Esophagus muscularis mucosa (tissue), 4 donors: Measurements from ENCODE around the gene UNC13C. TPM values are rescaled to one million over a fixed set of nuclear protein-coding genes. Genes with fewer than 3 reads are reported as not detected.

ENCODE experiments used
- DNase-seq: peaks from one replicate; pipeline ENCODE4 v3.0.0-alpha.2; 2017; ENCODE audit errors: extremely low spot score
- H3K27ac ChIP-seq, 4 donors: fragments of 200-600 bp; sonication (generic); replicated peaks in 1 of 4; 1 replicate in 3 of 4; 2 replicates in 1 of 4; pipeline ENCODE4 v1.5.1; 2016 to 2019; ENCODE audit warnings: mild to moderate bottlenecking in 1 of 4
- H3K27me3 ChIP-seq, 4 donors: fragments of 200-600 bp; sonication (generic); one replicate each; pipeline versions ENCODE4 v1.5.1 to v1.6.0; 2016 to 2019
- H3K36me3 ChIP-seq, 4 donors: fragments of 200-600 bp; sonication (generic); one replicate each; pipeline ENCODE4 v1.5.1; 2016 to 2019
- H3K4me1 ChIP-seq, 4 donors: fragments of 200-600 bp; sonication (generic); one replicate each; pipeline ENCODE4 v1.5.1; 2016 to 2019
- H3K4me3 ChIP-seq, 4 donors: fragments of 200-600 bp; sonication (generic); 1 replicate in 2 of 4; 2 replicates in 2 of 4; pipeline ENCODE4 v1.5.1; 2016 to 2019; ENCODE audit warnings: mild to moderate bottlenecking in 4 of 4, moderate library complexity in 1 of 4
- H3K9me3 ChIP-seq, 4 donors: fragments of 200-600 bp; sonication (generic); 1 replicate in 3 of 4; 2 replicates in 1 of 4; pipeline ENCODE4 v1.5.1; 2016 to 2019
- EP300 ChIP-seq: sonication (generic); formaldehyde crosslinking; IDR thresholded peaks from one replicate; pipeline ENCODE4 v1.6.1; 2017; ENCODE audit warnings: antibody characterized with exemption
- POLR2A ChIP-seq: fragments of 450-650 bp; IDR thresholded peaks from one replicate; pipeline ENCODE4 v1.6.1; 2017; ENCODE audit warnings: antibody characterized with exemption, moderate library complexity, mild to moderate bottlenecking, low read depth
- POLR2AphosphoS5 ChIP-seq, 2 donors: sonication (generic); formaldehyde crosslinking; IDR thresholded peaks; one replicate each; pipeline ENCODE4 v1.6.1; 2017; ENCODE audit warnings: antibody characterized with exemption in 2 of 2
- WGBS: methylation state at CpG from one replicate; pipeline ENCODE4 v1.1.5; 2018; 5-methylcytosine and 5-hydroxymethylcytosine counted together
- intact Hi-C: fragments of 100-400 bp; cut with DNase I; formaldehyde crosslinking; loops from one replicate; pipeline ENCODE4 v1.15.1; 2023
- total RNA-seq, 4 donors: library from RNA; depleted of rRNA; stranded (reverse); fragments of >200 nt; gene quantifications; one replicate each; pipeline versions ENCODE4 v1.1.0 to v1.2.1, GENCODE V29; 2016
- TF ChIP-seq, protein P1 (sequence below), 3 experiments: fragments of 200-600 bp in 2 of 3; fragments of 450-650 bp in 1 of 3; sonication (generic) in 2 of 3; IDR thresholded peaks; one replicate each; pipeline ENCODE4 v1.5.1; 2017 to 2019; ENCODE audit warnings: antibody characterized with exemption in 3 of 3, mild to moderate bottlenecking in 2 of 3, moderate library complexity in 1 of 3

Gene UNC13C
- total RNA-seq, 4 donors from 2014 or later = 0.17 to 4.2 (median 0.59) TPM

DNA sequence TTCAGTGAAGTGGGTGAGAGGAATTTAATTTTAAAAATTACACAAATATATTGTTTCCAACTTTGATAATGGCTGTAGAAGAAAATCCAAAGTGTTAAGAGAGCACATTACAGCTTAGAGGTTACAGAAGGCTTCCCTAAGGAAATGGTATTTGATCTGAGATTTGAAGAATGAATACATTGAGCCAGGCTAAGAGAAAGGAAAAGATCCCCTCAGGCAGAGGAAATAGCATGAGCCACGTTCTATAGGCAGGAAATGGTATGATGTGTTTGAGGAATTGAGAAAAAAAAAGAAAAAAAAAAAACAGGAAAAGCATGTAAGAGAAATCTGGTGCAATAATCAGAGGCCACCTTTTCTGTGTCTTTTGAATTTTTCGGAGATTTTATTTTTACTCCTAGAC, 48.6 kb downstream of the UNC13C start:
- WGBS = 55% methylated on average over 2 of the region's 2 CpGs
- TF ChIP-seq POLR2A (no peak), POLR2AphosphoS5 (IDR thresholded peaks at IDR 0.05) (no peak), EP300 (no peak)
- TF ChIP-seq, protein P1, sequence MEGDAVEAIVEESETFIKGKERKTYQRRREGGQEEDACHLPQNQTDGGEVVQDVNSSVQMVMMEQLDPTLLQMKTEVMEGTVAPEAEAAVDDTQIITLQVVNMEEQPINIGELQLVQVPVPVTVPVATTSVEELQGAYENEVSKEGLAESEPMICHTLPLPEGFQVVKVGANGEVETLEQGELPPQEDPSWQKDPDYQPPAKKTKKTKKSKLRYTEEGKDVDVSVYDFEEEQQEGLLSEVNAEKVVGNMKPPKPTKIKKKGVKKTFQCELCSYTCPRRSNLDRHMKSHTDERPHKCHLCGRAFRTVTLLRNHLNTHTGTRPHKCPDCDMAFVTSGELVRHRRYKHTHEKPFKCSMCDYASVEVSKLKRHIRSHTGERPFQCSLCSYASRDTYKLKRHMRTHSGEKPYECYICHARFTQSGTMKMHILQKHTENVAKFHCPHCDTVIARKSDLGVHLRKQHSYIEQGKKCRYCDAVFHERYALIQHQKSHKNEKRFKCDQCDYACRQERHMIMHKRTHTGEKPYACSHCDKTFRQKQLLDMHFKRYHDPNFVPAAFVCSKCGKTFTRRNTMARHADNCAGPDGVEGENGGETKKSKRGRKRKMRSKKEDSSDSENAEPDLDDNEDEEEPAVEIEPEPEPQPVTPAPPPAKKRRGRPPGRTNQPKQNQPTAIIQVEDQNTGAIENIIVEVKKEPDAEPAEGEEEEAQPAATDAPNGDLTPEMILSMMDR (IDR thresholded peaks at IDR 0.05) = no peak
- H3K27ac ChIP-seq = no peak overlapping the region
- H3K27me3 ChIP-seq = no peaks in the 10 kb centered on the region
- H3K4me3 ChIP-seq = no peak overlapping the region
- intact Hi-C loops = no loop called here
- no peaks in the 10 kb centered on the region for H3K36me3 ChIP-seq
- H3K4me1 ChIP-seq = no peaks in the 10 kb centered on the region
- DNase-seq = no peak
- H3K9me3 ChIP-seq = no peaks in the 10 kb centered on the region

DNA sequence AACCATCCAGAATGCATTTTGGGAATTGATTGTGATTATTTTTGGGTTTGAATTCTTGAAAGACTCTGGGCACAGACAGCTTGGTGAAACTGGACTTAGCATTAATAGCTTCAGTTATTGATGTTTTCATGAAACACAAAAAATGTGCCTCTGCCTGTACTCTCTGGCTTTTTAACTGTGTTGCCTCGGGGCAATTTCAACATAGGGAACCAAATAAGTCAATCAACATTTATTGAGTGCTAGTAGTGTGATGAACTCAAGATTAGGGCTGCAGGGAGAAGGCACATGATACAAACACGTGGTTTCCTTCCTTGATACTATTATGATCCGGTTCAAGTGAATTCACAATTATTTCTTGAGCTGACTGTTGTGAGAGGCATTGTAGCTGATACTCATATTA, 50.8 kb downstream of the UNC13C start:
- Histone ChIP-seq H3K4me1 (peaks cover 0 to 8% (median 3%) of the 10 kb centered on the region in 4 donors), H3K36me3 (no peaks in the 10 kb centered on the region), H3K27ac (no peak overlapping the region), H3K4me3 (no peak overlapping the region), H3K9me3 (no peaks in the 10 kb centered on the region), H3K27me3 (no peaks in the 10 kb centered on the region)
- no peak for TF ChIP-seq EP300
- no peak for TF ChIP-seq POLR2AphosphoS5 (IDR thresholded peaks at IDR 0.05)
- no peak for TF ChIP-seq POLR2A
- TF ChIP-seq, protein P1 (IDR thresholded peaks at IDR 0.05) = no peak
- WGBS = 80% methylated on average over 3 of the region's 3 CpGs
- intact Hi-C loops = no loop called here
- DNase-seq = no peak

DNA sequence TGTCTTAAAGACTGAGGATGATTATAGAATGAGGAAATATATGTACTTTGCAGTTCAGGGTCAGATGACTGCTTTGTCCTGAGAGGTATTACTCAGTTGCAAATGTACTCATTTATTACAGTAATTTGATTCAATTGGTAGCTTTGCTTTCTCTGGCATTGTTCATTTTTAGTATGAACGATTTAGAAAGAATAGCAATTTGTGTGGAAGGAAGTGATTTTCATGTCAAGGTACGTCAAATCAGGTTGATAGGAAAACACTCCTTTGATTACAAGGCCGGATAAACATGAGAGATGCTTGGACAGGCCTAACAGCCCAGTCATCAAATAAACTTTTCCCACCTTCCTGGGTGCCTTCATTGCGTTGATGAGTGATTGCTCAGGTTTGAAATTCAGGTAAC, 53.8 kb downstream of the UNC13C start:
- H3K27me3 ChIP-seq = no peaks in the 10 kb centered on the region
- no peaks in the 10 kb centered on the region for H3K36me3 ChIP-seq
- no peak overlapping the region for H3K27ac ChIP-seq
- intact Hi-C loops = no loop called here
- TF ChIP-seq EP300 (no peak), POLR2A (no peak), POLR2AphosphoS5 (IDR thresholded peaks at IDR 0.05) (no peak)
- TF ChIP-seq, protein P1 (IDR thresholded peaks at IDR 0.05) = no peak
- H3K4me3 ChIP-seq = no peak overlapping the region
- WGBS = 88% methylated on average over 4 of the region's 4 CpGs
- no peaks in the 10 kb centered on the region for H3K9me3 ChIP-seq
- DNase-seq = no peak
- peaks cover 0 to 9% (median 3%) of the 10 kb centered on the region in 4 donors for H3K4me1 ChIP-seq

DNA sequence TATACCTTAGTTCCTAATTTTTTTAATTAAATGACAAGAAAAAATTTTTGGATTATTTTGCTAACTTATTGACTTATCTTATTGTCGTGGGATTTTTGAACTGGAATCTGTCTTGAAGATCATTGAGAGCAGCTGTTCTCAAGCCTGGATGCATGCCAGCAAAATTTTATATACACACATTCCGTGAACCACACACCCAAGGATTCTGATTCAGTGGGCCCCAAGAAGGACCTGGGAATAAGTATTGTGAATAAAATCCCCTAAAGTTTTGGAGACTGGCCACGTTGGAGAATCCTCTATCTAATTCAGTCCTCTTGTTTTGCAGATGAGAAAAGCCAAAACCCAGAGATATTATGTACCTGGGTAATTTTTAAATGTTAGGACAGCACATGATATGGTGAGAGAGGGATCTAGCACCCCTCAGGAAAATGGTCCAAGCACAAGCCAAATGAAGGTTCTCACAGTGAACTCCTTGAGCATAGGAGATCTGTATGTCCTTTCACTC, 55.2 kb downstream of the UNC13C start:
- Histone ChIP-seq H3K4me3 (no peak overlapping the region), H3K27ac (no peak overlapping the region), H3K36me3 (no peaks in the 10 kb centered on the region), H3K27me3 (no peaks in the 10 kb centered on the region), H3K4me1 (peaks cover 0 to 9% (median 3%) of the 10 kb centered on the region in 4 donors), H3K9me3 (no peaks in the 10 kb centered on the region)
- 38% methylated on average over 3 of the region's 3 CpGs for WGBS
- TF ChIP-seq POLR2A = no peak
- TF ChIP-seq, protein P1 (IDR thresholded peaks at IDR 0.05) = no peak
- no peak for TF ChIP-seq POLR2AphosphoS5 (IDR thresholded peaks at IDR 0.05)
- no peak for TF ChIP-seq EP300
- DNase-seq = no peak
- intact Hi-C loops = no loop called here

DNA sequence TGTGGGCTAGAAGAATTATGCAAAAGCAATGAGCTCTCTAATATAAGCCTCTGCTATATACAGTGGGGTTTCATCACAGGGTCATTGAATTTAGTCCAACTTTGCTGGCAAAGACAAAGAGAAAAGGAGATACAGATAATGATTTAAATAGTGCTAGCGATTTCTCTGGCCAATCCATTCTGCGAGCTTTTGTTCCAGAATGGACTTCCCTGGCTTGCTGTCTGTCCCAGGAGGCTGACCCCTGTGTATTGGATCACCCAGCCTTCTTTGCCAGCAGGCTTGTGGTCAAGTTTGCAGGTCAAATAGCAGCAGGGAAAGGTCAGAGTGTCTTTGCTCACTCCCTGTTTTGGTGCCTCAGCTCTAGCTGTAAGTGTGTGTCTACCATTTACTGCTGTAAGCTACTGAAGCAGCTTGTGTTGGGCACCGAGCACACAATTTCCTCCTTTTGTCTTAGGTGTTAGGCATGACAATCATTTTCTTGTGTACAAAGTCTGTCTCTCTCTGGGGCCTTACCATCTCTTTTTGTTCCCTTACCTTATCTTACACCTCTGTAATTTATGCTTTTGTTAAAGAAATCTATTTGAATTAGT, 55.7 kb downstream of the UNC13C start:
- TF ChIP-seq, protein P1 (IDR thresholded peaks at IDR 0.05) = no peak
- TF ChIP-seq POLR2A (no peak), EP300 (no peak), POLR2AphosphoS5 (IDR thresholded peaks at IDR 0.05) (no peak)
- Histone ChIP-seq H3K4me3 (no peak overlapping the region), H3K36me3 (no peaks in the 10 kb centered on the region), H3K9me3 (no peaks in the 10 kb centered on the region), H3K27ac (no peak overlapping the region), H3K27me3 (no peaks in the 10 kb centered on the region), H3K4me1 (peaks cover 0 to 9% (median 3%) of the 10 kb centered on the region in 4 donors)
- WGBS = 29% methylated on average over 3 of the region's 3 CpGs
- DNase-seq = no peak
- intact Hi-C loops = no loop called here
